B cell (primary cell): ENCODE measurements around the gene TRDN. TPM values are rescaled to one million over a fixed set of nuclear protein-coding genes. Genes with fewer than 3 reads are reported as not detected.

ENCODE experiments used
- ATAC-seq: fragments of 200-7000 bp; cut with Tn5 transposase; one replicate; pipeline ENCODE4 v1.10.0; 2021; ENCODE audit warnings: low read depth, mild to moderate bottlenecking, moderate number of reproducible peaks, moderate library complexity
- CTCF ChIA-PET: fragments of 350-600 bp; sonication (Branson Sonifier 250); formaldehyde crosslinking; loops from one replicate; lab custom pipeline; 2021; ENCODE audit warnings: antibody characterized with exemption, inconsistent platforms; lab: Charles Lee
- POLR2A ChIA-PET: fragments of 350-600 bp; sonication (Branson Sonifier 250); formaldehyde crosslinking; loops from one replicate; lab custom pipeline; 2021; ENCODE audit warnings: antibody characterized with exemption; lab: Charles Lee
- DNase-seq: peaks from one replicate; pipeline ENCODE4 v3.0.0; 2013
- H2AFZ ChIP-seq: 2 replicates; pipeline ENCODE4 v1.6.1; 2012; ENCODE audit warnings: mild to moderate bottlenecking, low read depth, low read length; ENCODE audit not compliant: insufficient read depth, poor library complexity, severe bottlenecking
- H3K27ac ChIP-seq, 2 donors: 1 replicate in 1 of 2; 2 replicates in 1 of 2; pipeline ENCODE4 v1.5.1; 2012 to 2013; ENCODE audit warnings: low read length in 2 of 2, mild to moderate bottlenecking in 2 of 2, moderate library complexity in 1 of 2
- H3K27me3 ChIP-seq, 4 experiments: fragments of 200-600 bp in 1 of 4; sonication (generic) in 1 of 4; replicated peaks in 1 of 4; 1 replicate in 2 of 4; 2 replicates in 2 of 4; pipeline versions ENCODE4 v1.6.1 to v1.7.0; 2013 to 2016; ENCODE audit warnings: low read length in 3 of 4, mild to moderate bottlenecking in 2 of 4, mixed read lengths in 1 of 4, moderate library complexity in 1 of 4; ENCODE audit not compliant: insufficient read depth in 4 of 4, control insufficient read depth in 3 of 4; ENCODE audit errors: control extremely low read depth in 1 of 4
- H3K36me3 ChIP-seq, 2 experiments: replicated peaks in 1 of 2; 1 replicate in 1 of 2; 2 replicates in 1 of 2; pipeline versions ENCODE4 v1.6.1 to v1.7.1; 2013; ENCODE audit warnings: low read length in 1 of 2; ENCODE audit not compliant: insufficient read depth in 2 of 2, control insufficient read depth in 1 of 2; ENCODE audit errors: control extremely low read depth in 1 of 2, extremely low read depth in 1 of 2
- H3K4me1 ChIP-seq, 2 donors: fragments of 200-600 bp in 1 of 2; sonication (generic) in 1 of 2; 1 replicate in 1 of 2; 2 replicates in 1 of 2; pipeline versions ENCODE4 v1.5.1 to v1.6.1; 2013 to 2017; ENCODE audit warnings: low read length in 2 of 2; ENCODE audit not compliant: control insufficient read depth in 2 of 2, insufficient read depth in 2 of 2
- H3K4me2 ChIP-seq: replicated peaks from 2 replicates; pipeline ENCODE3; 2012; ENCODE audit warnings: mild to moderate bottlenecking, low read depth, low read length; ENCODE audit not compliant: poor library complexity, severe bottlenecking
- H3K4me3 ChIP-seq, 5 experiments: fragments of 200-600 bp in 1 of 5; sonication (generic) in 1 of 5; 1 replicate in 3 of 5; 2 replicates in 2 of 5; pipeline versions ENCODE4 v1.5.1 to v1.7.0; 2011 to 2016; ENCODE audit warnings: low read length in 4 of 5, mild to moderate bottlenecking in 4 of 5, low read depth in 2 of 5, control low read depth in 1 of 5, moderate library complexity in 1 of 5; ENCODE audit not compliant: insufficient read depth in 1 of 5; ENCODE audit errors: control extremely low read depth in 1 of 5, extremely low read depth in 1 of 5
- H3K79me2 ChIP-seq: fragments of 200-600 bp; sonication (generic); one replicate; pipeline ENCODE4 v1.6.0; 2016; ENCODE audit warnings: low read length; ENCODE audit not compliant: control insufficient read depth, insufficient read depth
- H3K9ac ChIP-seq: fragments of 200-600 bp; sonication (generic); 2 replicates; pipeline ENCODE4 v1.6.1; 2017; ENCODE audit warnings: mild to moderate bottlenecking, low read length, moderate library complexity
- H3K9me3 ChIP-seq, 3 donors: one replicate each; pipeline versions ENCODE4 v1.6.1 to v1.7.1; 2013; ENCODE audit warnings: low read length in 2 of 3; ENCODE audit not compliant: control insufficient read depth in 2 of 3, insufficient read depth in 1 of 3; ENCODE audit errors: control extremely low read depth in 1 of 3
- H4K20me1 ChIP-seq: 2 replicates; pipeline ENCODE4 v1.6.0; 2012; ENCODE audit warnings: mild to moderate bottlenecking, low read length; ENCODE audit not compliant: insufficient read depth, control insufficient read depth, poor library complexity, severe bottlenecking
- H3K27ac Mint-ChIP-seq: one replicate; pipeline ENCODE4 v1.8.0; 2021; ENCODE audit warnings: mixed read lengths
- H3K27me3 Mint-ChIP-seq: one replicate; pipeline ENCODE4 v1.8.0; 2021; ENCODE audit warnings: mixed read lengths
- H3K4me1 Mint-ChIP-seq: one replicate; pipeline ENCODE4 v1.8.0; 2021; ENCODE audit warnings: mixed read lengths
- H3K4me3 Mint-ChIP-seq: one replicate; pipeline ENCODE4 v1.8.0; 2021; ENCODE audit warnings: mixed read lengths
- H3K9me3 Mint-ChIP-seq: one replicate; pipeline ENCODE4 v1.8.0; 2022; ENCODE audit warnings: mixed read lengths; ENCODE audit not compliant: insufficient read depth
- EZH2 ChIP-seq: IDR thresholded peaks from 2 replicates; pipeline ENCODE4 v1.6.1; 2012; ENCODE audit warnings: borderline replicate concordance, low read depth, mild to moderate bottlenecking, moderate library complexity, low read length; ENCODE audit not compliant: insufficient read depth, poor library complexity, severe bottlenecking
- WGBS: methylation state at CpG from one replicate; pipeline ENCODE4 v1.1.5; 2013; ENCODE audit warnings: missing lambda C conversion rate; ENCODE audit not compliant: insufficient coverage; 5-methylcytosine and 5-hydroxymethylcytosine counted together
- intact Hi-C: fragments of 100-400 bp; cut with micrococcal nuclease; formaldehyde crosslinking; loops from one replicate; pipeline ENCODE4 v1.10.0; 2022
- polyA plus RNA-seq: library from polyadenylated mRNA; depleted of rRNA; stranded (reverse); fragments of >200 nt; gene quantifications from 2 replicates; pipeline ENCODE4 v1.2.3, GENCODE V29; 2012
- total RNA-seq, 2 donors: library from RNA; stranded (reverse); fragments of 120-200 nt in 1 of 2; gene quantifications; 1 replicate in 1 of 2; 2 replicates in 1 of 2; pipeline versions ENCODE4 v1.2.3 to v1.2.4, GENCODE V29; 2013 to 2022
- TF ChIP-seq, protein P1 (sequence below): fragments of 200-600 bp; IDR thresholded peaks from one replicate; pipeline ENCODE4 v1.8.0; 2022; ENCODE audit warnings: antibody characterized with exemption, mild to moderate bottlenecking

Gene TRDN
- total and polyA plus RNA-seq, 2 donors (not counting 1 experiment from before 2014, with no cell fraction given): not detected

DNA sequence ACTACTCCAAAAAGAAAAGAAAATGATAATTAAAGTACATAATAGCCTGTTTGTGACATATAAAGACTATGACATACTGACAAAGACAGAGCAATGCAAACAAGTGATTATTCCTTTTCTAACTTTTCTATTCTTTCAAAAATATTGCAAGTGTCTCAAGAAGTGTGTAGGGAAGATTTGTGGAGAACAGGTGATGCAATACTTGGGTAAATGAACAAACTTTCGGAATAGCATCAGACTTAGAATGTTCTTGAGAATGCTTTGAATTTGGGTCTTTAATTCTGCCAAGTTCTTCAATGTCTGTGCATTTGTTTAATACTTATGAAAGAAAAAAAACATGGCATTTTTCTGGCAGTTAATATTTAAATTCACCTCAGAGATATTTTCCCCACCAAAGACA, 40.0 kb upstream of the TRDN start:
- Histone ChIP-seq H3K79me2 (no peaks in the 10 kb centered on the region), H3K9me3 (peaks cover 0 to 6% (median 0%) of the 10 kb centered on the region in 3 donors), H3K9ac (no peak overlapping the region), H3K4me3 (no peak overlapping the region), H3K27ac (no peak overlapping the region), H3K27me3 (no peaks in the 10 kb centered on the region), H2AFZ (no peak overlapping the region), H4K20me1 (no peaks in the 10 kb centered on the region), H3K4me1 (no peaks in the 10 kb centered on the region), H3K4me2 (no peak overlapping the region), H3K36me3 (no peaks in the 10 kb centered on the region)
- Mint-ChIP-seq H3K27me3 (no peaks in the 10 kb centered on the region), H3K9me3 (peaks cover 12% of the 10 kb centered on the region), H3K27ac (no peak overlapping the region), H3K4me1 (no peaks in the 10 kb centered on the region), H3K4me3 (no peak overlapping the region)
- 100% methylated on average over 1 of the region's 1 CpG for WGBS
- TF ChIP-seq, protein P1, sequence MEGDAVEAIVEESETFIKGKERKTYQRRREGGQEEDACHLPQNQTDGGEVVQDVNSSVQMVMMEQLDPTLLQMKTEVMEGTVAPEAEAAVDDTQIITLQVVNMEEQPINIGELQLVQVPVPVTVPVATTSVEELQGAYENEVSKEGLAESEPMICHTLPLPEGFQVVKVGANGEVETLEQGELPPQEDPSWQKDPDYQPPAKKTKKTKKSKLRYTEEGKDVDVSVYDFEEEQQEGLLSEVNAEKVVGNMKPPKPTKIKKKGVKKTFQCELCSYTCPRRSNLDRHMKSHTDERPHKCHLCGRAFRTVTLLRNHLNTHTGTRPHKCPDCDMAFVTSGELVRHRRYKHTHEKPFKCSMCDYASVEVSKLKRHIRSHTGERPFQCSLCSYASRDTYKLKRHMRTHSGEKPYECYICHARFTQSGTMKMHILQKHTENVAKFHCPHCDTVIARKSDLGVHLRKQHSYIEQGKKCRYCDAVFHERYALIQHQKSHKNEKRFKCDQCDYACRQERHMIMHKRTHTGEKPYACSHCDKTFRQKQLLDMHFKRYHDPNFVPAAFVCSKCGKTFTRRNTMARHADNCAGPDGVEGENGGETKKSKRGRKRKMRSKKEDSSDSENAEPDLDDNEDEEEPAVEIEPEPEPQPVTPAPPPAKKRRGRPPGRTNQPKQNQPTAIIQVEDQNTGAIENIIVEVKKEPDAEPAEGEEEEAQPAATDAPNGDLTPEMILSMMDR: no peak
- no peak for TF ChIP-seq EZH2
- no peak for ATAC-seq
- ChIA-PET POLR2A (no interaction called here), CTCF (no interaction called here)
- no peak for DNase-seq
- intact Hi-C loops: no loop called here

DNA sequence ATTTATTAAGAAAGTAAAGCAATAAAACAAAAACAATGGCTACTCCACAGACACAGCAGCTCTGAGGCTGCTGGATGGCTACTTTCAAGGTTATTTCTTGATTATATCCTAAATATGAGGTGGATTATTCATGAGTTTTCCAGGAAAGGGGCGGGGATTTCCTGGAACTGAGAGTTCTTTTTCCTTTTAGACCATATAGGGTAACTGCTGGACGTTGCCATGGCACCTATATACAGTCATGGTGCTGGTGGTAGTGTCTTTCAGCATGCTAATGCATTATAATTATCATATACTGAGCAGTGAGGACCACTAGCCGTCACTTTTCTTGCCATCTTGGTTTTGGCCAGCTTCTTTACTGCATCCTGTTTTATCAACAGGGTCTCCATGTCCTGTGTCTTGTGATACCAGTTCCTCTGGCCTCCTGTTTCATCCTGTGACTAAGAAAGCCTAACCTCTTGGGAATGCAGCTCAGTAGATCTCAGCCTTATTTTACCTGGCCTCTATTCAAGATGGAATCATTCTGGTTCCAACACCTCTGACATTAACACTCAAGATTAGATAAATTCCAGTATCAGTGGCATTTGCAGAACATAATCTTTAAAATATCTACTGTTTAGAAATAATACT, 32.3 kb upstream of the TRDN start:
- Histone ChIP-seq H4K20me1 (no peaks in the 10 kb centered on the region), H3K36me3 (no peaks in the 10 kb centered on the region), H3K27me3 (no peaks in the 10 kb centered on the region), H3K4me1 (no peaks in the 10 kb centered on the region), H3K9ac (no peak overlapping the region), H3K9me3 (no peaks in the 10 kb centered on the region), H3K79me2 (no peaks in the 10 kb centered on the region), H3K4me3 (no peak overlapping the region), H2AFZ (no peak overlapping the region), H3K27ac (no peak overlapping the region), H3K4me2 (no peak overlapping the region)
- CTCF ChIA-PET: no interaction called here
- no peak overlapping the region for H3K4me3 Mint-ChIP-seq
- H3K27me3 Mint-ChIP-seq: no peaks in the 10 kb centered on the region
- POLR2A ChIA-PET: no interaction called here
- DNase-seq (no peak), ATAC-seq (no peak)
- intact Hi-C loops: no loop called here
- WGBS: 20% methylated on average over 1 of the region's 3 CpGs
- H3K4me1 Mint-ChIP-seq: no peaks in the 10 kb centered on the region
- H3K27ac Mint-ChIP-seq: no peak overlapping the region
- H3K9me3 Mint-ChIP-seq: peaks cover 4% of the 10 kb centered on the region
- TF ChIP-seq, protein P1: no peak
- no peak for TF ChIP-seq EZH2
